SH-SY5Y (cell line): ENCODE data around the gene IER5L.

ENCODE experiments used
- GATA2 ChIP-seq: IDR thresholded peaks from 2 replicates; pipeline ENCODE4 v1.6.1; 2011; ENCODE audit warnings: mild to moderate bottlenecking, low read depth, low read length
- GATA3 ChIP-seq: IDR thresholded peaks from 2 replicates; pipeline ENCODE4 v1.6.1; 2011; ENCODE audit warnings: low read depth, mild to moderate bottlenecking, low read length, moderate library complexity

IER5L gene

DNA sequence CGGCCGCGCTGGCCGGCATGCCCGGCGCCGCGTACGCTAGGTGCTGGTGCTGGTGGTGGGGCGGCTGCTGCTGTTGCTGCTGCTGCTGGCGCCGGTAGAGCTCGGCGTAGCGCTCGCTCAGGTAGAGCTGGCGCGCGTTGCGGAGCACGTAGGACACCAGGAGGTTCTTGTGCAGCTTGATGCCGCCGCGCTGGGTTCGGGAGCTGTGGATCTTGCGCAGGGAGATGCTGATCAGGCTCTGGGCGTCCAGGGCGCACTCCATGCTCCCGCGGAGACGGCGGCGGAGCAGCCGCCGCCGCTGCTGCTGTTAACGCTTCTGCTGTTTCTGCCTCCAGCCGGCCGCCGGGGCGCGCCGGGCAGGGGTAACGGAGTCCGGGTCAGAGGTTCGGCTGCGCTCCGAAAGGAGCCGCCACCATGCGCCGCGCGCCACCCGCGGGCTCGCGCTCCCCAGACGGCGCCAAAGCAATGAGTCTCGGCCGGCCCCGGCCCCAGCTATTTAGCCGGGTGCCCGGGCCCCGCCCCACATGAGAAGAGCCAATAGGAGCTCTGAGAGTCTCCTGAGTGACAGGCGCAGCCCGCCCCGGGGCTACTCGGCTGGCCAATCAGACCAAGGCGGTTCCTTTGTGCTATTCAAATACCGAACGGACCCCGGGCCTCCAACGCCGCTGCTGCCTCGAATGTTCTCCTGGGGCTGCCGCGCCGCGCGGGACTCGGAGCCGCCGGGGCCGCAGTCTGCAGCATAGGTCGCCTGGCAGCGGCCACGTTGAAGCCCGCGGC lies at the start of gene IER5L:
Gene IER5L, minus strand, starts transcription at position 471 of the 777 bp plus-strand sequence. Its CDS starts 209 bp downstream, at position 262.
- TF ChIP-seq GATA2, result no peak
- TF ChIP-seq GATA3, result no peak

DNA sequence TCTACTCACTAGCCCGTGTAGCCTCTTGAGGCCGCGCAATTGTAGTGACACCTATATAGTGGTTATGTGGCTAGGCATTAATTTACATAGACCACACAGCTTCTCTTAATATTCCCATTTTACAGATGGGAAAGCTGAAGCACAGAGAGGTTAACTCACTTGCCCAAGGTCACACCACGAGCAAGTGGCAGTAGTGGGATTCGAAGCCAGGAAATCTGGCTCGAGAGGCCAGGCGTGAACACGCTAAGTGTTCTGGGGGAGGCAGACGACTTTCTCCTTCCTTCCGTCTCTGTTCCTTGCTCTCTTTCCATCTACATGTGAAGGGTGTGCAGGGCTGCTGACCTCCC lies 49.8 kb upstream of the IER5L start:
- no peak for TF ChIP-seq GATA2
- no peak for TF ChIP-seq GATA3

DNA sequence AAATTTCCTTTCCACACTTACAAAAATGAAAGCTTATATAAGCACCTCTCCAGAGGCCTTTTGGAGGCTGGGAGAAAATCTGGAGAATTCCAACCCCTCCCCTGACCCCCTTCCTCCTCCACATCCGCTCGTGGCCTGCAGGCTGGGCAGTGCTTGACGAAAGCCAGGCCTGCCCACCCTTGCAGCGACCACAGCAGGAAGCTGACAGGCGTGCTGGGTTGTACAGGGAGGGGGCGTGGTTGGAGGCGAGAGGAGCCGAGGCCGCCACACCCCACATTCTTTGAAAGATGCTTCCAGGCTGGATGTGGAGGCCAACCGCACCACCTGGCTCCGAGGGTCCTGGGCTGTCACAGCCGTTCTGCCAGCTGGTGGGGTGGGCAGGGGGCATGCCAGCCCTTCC lies 47.8 kb upstream of the IER5L start:
- TF ChIP-seq GATA3 (no peak), GATA2 (no peak)

DNA sequence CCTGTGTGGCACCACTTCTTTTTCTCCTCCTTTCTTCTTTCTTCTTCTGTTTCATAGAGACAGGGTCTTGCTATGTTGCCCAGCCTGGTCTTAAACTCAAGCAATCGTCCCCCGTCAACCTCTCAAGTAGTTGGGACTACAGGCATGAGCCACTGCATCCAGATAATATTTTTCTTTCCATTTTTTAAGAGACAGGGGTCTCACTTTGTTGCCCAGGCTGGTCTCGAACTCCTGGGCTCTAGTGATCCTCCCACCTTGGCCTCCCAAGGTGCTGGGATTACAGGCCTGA lies 47.4 kb upstream of the IER5L start:
- no peak for TF ChIP-seq GATA2
- no peak for TF ChIP-seq GATA3

DNA sequence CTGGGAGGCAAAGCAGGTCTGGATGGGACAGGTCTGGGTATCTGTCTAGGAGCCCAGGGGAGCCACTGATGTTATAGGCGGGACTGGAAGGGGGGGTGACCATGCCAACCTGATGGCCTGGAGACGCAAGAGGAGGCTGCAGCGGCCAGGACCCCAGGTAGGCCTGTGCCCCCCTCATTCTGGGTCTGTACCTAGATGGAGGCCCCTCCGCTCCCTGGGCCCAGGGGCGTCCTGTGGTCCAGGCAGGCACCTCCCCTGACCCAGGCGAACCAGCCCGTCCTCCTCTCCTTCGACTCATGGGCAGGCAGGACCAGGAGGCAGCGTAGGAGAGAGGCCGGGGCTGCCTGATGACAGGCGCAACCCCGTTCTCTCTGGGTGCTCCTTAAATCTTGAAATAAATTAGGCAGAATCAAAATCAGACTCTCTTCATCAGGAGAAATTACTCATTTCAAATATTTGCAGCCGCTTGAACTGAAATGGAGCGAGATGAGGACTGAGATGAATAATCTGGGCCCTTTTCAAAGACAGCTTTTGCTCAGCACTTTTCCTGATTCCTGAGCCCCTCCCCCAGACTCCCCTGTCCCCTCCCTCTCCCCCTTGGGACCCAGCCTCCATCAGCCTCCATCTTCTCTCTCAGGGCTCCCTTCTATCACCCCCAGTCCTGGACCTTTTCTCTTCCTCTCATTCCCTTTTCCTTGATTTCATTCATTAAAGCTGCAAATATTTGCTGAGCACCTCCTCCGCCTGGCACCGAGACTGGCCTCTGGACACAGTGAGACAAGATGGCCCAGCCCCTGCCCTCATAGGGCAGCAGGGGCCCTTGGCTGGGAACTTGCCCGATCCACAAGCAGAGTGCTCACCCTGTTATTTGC lies 46.8 kb upstream of the IER5L start:
- TF ChIP-seq GATA3 (no peak), GATA2 (no peak)

DNA sequence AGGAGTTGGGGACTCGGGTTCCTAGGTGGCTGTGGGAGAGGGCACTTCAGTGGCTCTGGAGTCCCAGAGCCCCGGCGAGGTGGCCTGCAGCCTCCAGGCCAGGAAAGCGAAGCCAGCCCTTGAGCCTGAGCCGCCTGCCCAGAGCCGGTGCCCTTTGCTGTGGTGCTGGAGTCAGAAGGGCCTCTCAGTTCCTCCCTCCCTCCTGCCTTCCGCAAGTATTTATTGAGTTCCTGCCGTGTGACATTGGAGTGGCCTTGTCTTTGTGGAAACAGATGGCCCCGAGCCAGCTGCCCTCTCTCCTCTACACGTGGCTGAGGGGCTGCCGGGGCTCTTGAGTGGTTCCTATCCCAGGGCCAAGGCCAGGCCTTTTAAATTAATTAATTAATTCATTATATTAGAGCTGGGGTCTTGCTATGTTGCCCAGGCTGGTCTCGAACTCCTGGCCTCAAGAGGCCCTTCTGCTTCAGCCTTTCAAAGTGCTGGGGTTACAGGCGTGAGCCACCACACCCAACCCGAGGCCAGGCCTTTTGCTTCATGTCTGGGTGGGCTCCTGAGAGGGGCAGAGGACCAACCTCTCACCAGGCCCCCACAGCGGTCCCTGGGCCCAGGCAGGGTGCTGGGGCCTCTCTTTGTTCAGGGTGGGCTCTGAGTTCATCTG lies 45.6 kb upstream of the IER5L start:
- TF ChIP-seq GATA3 (no peak), GATA2 (no peak)

DNA sequence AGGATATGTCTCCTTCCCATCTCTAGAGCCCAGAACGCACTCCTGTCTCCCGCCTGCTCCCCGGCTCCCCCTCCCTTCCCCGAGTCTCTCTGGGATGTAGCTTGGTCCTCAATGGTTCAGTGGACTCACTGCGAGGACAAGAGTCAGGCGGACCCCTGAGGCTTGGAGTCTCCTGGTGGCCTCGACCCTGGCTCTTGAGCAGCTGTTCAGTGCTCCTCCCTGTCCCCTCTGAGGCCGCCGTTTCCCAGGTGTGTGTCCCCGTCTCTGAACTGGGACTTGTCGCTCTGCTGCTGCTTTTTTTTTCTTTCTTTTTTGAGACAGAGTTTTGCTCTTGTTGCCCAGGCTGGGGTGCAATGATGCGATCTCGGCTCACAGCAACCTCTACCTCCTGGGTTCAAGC lies 44.8 kb upstream of the IER5L start:
- TF ChIP-seq GATA3 (no peak), GATA2 (no peak)

DNA sequence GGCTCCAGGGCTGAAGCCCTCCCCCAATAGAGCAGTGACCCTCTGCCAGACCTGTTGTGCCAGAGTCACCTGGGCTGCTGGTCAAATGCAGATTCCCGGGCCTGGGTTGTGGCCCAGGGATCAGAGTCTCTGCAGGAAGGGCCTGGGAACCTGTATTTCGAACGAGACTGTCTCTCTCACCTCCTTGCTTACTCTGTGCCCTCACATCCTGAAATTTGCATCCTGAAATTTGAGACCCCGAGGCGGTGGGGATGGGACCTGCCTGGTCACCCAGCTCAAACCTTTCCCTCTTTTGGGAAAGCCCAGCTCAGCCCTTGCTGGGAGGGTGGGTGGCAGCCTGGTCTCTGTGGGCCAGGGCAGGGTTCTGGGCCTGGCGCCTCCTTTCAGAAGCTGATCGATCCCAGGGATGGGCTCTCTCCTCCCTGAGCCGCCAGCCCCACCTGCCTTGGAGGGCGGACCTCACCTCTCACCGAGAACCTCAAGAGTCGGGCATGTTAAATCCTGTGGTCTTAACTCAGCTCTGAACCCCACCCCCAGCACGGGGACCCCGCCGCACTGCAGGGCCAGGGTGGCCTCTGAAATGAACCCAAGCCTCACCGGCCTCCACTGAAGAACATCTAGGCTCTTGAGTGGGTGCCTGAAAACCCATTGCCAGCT lies 44.0 kb upstream of the IER5L start:
- TF ChIP-seq GATA3 (no peak), GATA2 (no peak)

DNA sequence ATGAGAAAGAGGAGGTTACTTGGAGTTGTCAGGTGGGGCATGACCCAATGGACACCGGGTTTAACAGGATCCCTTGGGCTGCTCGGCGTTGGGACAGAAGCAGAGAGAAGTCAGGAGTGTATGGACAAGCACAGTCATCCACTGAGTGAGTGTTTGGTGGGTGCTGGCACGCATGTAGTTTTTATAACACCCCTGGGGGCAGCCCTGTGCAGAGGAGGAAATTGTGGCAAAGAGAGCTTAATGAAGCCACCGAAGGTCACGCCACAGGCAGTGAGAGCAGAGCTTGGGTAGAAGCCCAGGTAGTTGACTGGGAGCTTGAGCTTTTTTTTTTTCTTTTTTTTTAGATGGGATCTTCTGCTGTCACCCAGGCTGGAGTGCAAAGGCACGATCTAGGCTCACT lies 43.2 kb upstream of the IER5L start:
- TF ChIP-seq GATA2 (no peak), GATA3 (no peak)

DNA sequence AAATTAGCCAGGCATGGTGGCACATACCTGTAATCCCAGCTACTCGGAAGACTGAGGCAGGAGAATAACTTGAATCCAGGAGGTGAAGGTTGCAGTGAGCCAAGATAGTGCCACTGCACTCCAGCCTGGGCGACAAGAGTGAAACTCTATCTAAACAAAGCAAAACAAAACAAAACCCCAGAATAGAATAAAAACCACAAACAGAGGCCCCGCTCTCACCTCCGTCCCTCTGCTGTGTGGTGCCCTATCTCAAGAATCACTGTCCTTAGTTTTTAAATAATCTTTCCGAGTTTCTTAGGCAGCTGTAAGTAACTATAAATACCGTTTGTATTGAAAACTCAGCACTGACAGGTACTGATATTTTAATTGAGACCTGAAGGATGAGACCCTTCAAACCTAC lies 42.7 kb upstream of the IER5L start:
- TF ChIP-seq GATA2, result no peak
- no peak for TF ChIP-seq GATA3

DNA sequence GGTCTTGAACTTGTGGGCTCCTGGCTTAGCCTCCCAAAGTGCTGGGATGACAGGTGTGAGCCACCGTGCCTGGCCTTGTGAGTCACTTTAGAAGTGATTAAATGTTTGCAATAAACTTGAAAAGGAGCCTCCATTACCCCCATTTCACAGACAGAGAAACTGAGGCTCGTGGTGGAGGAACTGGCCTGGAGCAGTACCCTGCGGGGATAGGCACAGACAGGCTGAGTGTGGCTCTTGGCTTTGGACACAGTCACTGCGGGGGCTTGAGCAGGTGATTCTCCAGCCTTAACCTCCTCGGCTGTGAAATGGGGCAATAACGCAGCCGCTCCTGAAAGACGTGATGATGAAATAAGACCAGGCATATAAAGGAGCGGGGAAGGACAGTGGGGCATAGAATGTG lies 40.9 kb upstream of the IER5L start:
- no peak for TF ChIP-seq GATA3
- TF ChIP-seq GATA2, result no peak

DNA sequence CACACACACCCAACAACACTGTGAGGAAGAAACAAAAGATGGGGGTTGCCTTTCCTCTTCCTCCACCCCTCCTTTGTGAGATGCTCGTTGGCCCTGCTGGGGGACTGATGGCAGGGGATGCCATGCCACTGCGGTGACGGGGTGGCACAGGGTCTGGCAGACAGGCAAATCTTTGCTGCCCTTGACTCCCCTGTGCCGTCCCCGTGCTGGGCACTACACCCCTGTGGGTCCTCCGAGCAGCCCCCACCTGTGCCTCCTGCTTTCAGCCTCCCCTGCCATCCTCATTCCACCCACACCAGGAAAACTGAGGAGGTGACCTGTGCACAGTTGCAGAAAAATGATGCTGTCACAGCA lies 40.2 kb upstream of the IER5L start:
- TF ChIP-seq GATA3 (no peak), GATA2 (no peak)

DNA sequence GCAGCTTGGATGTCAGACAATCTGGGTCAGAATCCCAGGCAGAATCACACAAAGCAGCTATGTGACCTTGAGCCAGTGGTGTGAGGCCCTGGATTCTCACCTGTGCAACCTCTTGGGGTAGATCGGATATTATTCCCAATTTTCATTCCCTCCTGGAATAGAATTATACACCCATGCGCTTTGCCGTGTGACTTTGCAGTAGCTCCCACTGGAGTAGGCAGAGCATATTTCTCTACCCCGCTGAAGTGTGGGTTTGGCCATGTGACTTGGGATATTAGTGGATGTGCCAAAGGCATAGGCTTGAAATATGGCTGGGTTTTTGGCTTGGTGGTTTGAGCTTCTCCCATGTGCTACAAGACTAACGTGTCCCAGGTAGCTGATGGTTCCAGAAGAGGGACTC lies 35.5 kb upstream of the IER5L start:
- TF ChIP-seq GATA2, result no peak
- no peak for TF ChIP-seq GATA3

DNA sequence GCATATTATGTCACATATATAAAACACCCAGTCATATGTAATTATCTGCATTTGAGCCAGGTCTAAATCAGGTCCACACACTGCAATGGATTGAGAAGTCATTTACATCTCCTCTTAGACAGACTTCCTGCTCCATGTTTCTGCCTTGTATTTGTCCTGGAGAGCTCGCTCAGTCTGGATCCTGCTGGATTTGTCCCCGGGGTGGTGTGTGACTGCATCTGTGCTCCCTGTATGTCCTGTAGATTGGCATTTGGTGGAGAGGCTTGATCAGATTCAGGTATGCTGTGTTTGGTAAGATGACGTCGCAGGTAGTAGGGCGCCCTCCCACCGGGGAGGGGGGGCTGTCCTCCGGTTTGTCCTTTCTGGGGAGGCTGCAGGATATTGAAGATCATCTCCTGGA lies 33.6 kb upstream of the IER5L start:
- TF ChIP-seq GATA3 (no peak), GATA2 (no peak)
